ACC112 (cell line): ENCODE results near the gene ZSCAN10.

Source experiments
- H2AFZ ChIP-seq: fragments of 200-600 bp; sonication (generic); one replicate; pipeline ENCODE4 v1.6.0; 2017; ENCODE audit warnings: antibody characterized with exemption, low read length; ENCODE audit not compliant: unreplicated experiment
- H3K27ac ChIP-seq: fragments of 200-600 bp; sonication (generic); 2 replicates; pipeline ENCODE4 v1.5.1; 2014; ENCODE audit warnings: low read depth, mild to moderate bottlenecking, antibody characterized with exemption, low read length, moderate library complexity
- H3K27me3 ChIP-seq: fragments of 200-600 bp; sonication (generic); 2 replicates; pipeline ENCODE4 v1.6.1; 2014; ENCODE audit warnings: mild to moderate bottlenecking, antibody characterized with exemption, low read length, moderate library complexity, mixed read lengths; ENCODE audit not compliant: insufficient read depth
- H3K36me3 ChIP-seq: fragments of 200-600 bp; sonication (generic); 2 replicates; pipeline ENCODE4 v1.6.1; 2016; ENCODE audit warnings: mild to moderate bottlenecking, antibody characterized with exemption, low read length, moderate library complexity, mixed read lengths; ENCODE audit not compliant: insufficient read depth
- H3K4me1 ChIP-seq: fragments of 200-600 bp; sonication (generic); one replicate; pipeline ENCODE4 v1.6.1; 2016; ENCODE audit warnings: low read length, mixed read lengths; ENCODE audit not compliant: insufficient read depth, unreplicated experiment, control insufficient read depth
- H3K4me3 ChIP-seq: fragments of 200-600 bp; sonication (generic); 2 replicates; pipeline ENCODE4 v1.5.1; 2014; ENCODE audit warnings: mild to moderate bottlenecking, low read depth, low read length
- H3K79me2 ChIP-seq: fragments of 200-600 bp; sonication (generic); one replicate; pipeline ENCODE4 v1.6.0; 2016; ENCODE audit warnings: low read length; ENCODE audit not compliant: control insufficient read depth, unreplicated experiment, insufficient read depth

Gene ZSCAN10

DNA sequence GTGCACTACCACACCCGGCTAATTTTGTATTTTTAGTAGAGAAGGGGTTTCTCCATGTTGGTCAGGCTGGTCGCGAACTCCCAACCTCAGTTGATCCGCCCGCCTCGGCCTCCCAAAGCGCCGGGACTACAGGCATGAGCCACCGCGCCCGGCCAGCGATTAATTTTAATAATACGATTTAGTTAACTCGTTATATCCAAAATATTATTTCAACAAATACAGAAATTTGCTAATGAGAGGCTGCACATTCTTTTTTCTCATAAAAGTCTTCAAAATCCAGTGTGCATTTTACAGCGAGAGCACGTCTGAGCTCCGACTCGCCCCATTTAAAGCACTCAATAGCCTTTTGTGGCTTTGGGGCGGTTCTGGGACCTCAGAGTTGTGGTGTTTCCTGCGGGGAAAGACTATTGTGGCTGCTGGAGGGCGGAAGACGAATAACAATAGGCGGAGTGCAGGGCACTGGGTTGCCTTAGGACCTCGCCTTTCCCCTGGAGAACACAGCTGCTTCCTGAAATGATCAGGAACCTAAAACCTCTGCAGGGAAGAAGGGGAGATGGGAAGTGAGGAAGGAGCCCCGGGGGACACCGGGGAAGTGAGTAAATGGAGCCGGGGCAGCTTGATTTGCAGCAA, 2.9 kb upstream of the ZSCAN10 start:
- peak overlapping the region; percentile 13 for H2AFZ ChIP-seq
- peaks cover 3% of the 10 kb centered on the region; the same call in 1 of the 2 replicates for H3K27me3 ChIP-seq
- no peaks in the 10 kb centered on the region for H3K36me3 ChIP-seq
- H3K4me1 ChIP-seq, result peaks cover 6% of the 10 kb centered on the region
- no peak overlapping the region for H3K4me3 ChIP-seq
- no peaks in the 10 kb centered on the region for H3K79me2 ChIP-seq
- H3K27ac ChIP-seq, result no peak overlapping the region

DNA sequence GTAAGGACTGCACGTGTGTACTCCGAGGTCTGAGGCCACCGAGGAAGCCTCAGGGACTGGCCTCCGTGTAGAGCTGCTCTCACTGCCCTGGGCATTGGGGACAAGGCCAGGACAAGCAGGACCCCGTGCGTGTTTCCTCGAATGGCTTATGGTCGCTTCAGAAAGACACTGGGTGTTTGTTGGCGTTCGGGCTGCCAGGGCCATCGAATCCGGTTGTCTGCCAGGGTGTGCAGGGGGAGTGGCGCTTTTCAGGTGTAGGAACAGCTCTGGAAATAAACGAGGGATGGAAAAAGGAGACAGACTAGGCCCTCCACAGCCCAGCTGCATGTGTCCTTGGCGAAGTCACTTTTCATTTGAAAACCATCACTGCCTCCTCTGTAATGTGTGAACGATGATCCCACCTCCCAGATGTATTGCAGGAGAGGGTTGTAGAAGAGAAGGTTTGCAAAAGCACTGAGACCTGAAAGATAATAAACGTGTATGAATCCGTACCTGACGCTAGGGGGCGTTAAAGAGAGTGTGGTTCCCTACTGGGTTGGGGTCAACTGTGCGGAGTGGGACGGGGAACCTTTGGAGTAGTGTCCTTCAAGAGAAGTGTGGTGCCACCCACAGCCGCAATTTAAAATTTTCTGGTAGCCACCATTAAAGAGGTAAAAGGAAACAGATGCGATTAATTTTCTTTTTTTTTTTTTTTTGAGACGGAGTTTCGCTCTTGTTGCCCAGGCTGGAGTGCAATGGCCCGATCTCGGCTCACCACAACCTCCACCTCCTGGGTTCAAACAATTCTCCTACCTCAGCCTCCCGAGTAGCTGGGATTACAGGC, 2.1 kb upstream of the ZSCAN10 start:
- H3K27ac ChIP-seq, result no peak overlapping the region
- H2AFZ ChIP-seq, result no peak overlapping the region
- H3K4me3 ChIP-seq, result no peak overlapping the region
- peaks cover 6% of the 10 kb centered on the region for H3K4me1 ChIP-seq
- H3K27me3 ChIP-seq, result peaks cover 3% of the 10 kb centered on the region; the same call in 1 of the 2 replicates
- no peaks in the 10 kb centered on the region for H3K36me3 ChIP-seq
- H3K79me2 ChIP-seq, result no peaks in the 10 kb centered on the region

DNA sequence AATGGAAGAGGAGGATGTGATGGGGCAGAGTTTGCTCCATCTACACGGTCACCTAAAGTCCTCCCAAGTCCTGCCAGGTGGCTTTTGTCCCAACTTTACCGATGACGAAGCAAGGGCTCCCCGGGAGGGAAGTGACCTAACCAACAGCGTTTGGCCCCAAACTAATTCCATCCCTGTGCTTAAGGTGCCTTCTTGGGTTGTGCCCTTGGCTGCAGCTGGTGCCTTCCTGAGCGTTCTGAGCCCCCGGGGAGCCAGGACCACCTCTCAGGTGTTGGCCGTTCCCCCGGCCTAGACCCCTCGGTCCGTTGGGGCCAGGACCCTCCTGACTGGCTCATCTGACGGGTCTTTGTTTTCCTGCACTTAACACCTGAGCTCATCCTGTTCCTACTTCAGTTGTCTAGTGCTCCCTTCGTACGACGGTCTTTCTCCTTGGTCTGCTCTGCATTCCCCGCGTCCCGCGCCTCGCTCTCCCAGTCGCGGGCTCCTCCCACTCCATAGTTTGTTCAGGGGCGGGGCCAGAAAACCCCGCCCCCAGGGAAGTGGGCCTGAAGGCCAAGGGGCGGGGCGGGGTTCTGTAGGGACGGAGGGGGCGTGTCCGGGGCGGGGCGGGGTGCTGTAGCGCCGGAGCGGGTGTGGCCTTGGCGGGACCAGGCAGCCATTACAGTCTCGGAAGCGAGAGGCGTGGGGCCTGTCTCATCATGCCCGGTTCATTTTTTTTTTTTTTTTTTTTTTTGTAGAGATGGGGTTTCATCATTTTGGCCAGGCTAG, 822 bp upstream of the ZSCAN10 start:
- Histone ChIP-seq H3K36me3 (no peaks in the 10 kb centered on the region), H2AFZ (peak overlapping the region; percentile 75), H3K27me3 (peaks cover 3% of the 10 kb centered on the region; the same call in 1 of the 2 replicates), H3K4me1 (peaks cover 6% of the 10 kb centered on the region), H3K4me3 (peak overlapping the region; percentile 66), H3K79me2 (no peaks in the 10 kb centered on the region), H3K27ac (no peak overlapping the region)

DNA sequence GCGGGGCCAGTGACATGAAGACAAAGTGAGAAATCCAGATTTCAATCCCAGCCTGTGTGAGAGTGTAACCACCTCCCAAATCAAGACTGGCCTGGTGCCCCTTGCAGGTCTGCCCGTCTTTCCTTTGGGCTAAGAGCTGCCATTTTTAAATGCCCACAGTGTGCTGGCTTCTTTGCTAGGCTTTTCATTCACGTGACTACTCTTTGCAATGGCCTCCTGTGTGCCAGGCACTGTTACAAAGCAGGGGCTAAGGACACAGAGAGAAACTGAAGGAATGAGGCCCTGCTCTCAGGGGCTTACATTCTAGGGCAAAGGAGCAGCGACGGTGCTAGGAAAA, 269 bp upstream of the ZSCAN10 start:
- Histone ChIP-seq H2AFZ (no peak overlapping the region), H3K36me3 (no peaks in the 10 kb centered on the region), H3K79me2 (no peaks in the 10 kb centered on the region), H3K4me3 (no peak overlapping the region; the same call in 1 of the 2 replicates), H3K27ac (no peak overlapping the region), H3K4me1 (peaks cover 6% of the 10 kb centered on the region), H3K27me3 (peaks cover 3% of the 10 kb centered on the region; the same call in 1 of the 2 replicates)

DNA sequence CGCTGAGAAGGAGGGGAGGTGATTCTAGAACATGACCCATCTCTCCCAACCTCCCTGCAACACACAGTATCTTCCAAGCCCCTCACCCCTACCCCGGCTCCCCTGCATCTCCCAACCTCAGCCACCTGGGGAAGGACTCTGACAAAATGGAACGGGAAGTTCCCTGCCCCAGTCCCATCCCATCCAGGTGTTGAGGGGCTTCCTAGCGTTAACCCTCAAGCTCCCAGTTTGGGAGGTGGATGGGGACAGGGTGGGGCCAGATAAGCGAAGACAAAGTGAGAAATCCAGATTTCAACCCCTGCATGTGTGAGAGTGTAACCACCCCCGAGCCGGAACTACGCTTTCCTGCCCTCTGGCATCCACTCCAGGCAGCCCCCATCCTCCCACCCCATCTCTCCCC, 1.8 kb downstream of the ZSCAN10 start:
- no peak overlapping the region for H3K4me3 ChIP-seq
- peaks cover 6% of the 10 kb centered on the region for H3K4me1 ChIP-seq
- no peak overlapping the region for H3K27ac ChIP-seq
- H3K36me3 ChIP-seq, result no peaks in the 10 kb centered on the region
- H3K79me2 ChIP-seq, result no peaks in the 10 kb centered on the region
- H2AFZ ChIP-seq, result no peak overlapping the region
- H3K27me3 ChIP-seq, result peaks cover 9% of the 10 kb centered on the region

DNA sequence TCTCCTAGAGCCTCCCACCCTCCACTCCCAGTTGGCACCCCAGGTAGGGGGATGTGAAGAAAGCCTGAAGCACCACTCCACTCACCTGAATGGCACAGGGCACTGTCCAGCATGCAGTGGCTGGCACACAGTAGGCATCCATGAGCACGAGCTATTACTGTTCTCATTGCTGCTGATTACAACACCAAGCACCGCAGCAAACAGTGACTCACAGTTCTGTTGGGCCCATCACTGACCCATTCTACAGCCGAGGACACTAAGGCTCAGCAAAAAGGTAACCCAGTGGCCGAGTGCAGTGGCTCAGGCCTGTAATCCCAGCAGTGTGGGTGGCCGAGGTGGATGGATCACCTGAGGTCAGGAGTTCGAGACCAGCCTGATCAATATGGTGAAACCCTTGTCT, 2.7 kb downstream of the ZSCAN10 start:
- H3K4me3 ChIP-seq, result no peak overlapping the region
- H3K27me3 ChIP-seq, result peaks cover 13% of the 10 kb centered on the region
- no peak overlapping the region for H2AFZ ChIP-seq
- no peaks in the 10 kb centered on the region for H3K79me2 ChIP-seq
- no peak overlapping the region for H3K27ac ChIP-seq
- no peaks in the 10 kb centered on the region for H3K36me3 ChIP-seq
- H3K4me1 ChIP-seq, result peaks cover 6% of the 10 kb centered on the region

DNA sequence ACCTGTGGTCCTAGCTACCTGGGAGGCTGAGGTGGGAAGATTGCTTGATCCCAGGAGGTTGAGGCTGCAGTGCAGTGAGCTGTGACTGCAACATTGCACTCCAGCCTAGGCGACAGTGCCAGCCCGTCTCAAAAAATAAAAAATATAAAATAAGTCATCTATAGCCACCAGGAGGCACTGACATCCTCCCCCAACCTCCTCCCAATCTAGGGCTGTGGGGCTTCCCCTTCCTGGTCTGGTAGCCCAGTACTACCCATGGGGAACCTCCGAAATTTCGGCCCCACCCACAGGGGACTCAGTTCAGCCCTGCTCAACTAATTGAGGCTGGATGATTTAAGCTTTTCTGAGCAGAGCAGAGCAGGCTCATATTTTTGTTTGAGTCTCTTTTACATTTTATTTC, 3.2 kb downstream of the ZSCAN10 start:
- H3K4me3 ChIP-seq, result no peak overlapping the region
- peaks cover 13% of the 10 kb centered on the region for H3K27me3 ChIP-seq
- H3K36me3 ChIP-seq, result no peaks in the 10 kb centered on the region
- H3K79me2 ChIP-seq, result no peaks in the 10 kb centered on the region
- H3K27ac ChIP-seq, result no peak overlapping the region
- H3K4me1 ChIP-seq, result peaks cover 6% of the 10 kb centered on the region
- H2AFZ ChIP-seq, result no peak overlapping the region

DNA sequence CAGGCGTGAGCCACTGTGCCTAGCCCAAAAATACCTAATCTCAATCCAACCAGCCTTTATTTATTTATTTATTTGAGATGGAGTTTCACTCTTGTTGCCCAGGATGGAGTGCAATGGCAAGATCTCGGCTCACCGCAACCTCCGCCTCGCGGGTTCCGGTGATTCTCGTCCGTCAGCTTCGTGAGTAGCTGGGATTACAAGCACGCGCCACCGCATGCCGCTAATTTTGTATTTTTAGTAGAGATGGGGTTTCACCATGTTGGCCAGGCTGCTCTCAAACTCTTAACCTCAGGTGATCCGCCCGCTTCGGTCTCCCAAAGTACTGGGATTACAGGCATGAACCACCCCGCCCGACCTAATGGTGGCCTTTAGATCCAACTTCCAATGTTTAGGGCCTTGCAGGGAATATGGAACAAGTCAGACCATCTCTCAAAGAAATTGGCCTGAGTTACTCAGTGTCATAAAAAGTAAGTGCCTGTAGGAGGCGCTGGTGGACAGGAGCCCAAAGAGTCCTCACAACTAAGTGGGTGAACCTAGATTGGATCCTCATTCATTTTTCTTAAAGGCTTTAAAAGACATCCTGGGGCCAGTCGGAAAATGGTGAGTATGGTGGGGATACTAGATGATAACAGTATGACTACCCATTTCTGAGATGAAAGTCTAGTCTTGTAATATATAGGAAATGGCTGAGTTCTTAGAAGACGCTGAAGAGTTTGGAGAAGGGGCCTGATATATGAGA, 4.6 kb downstream of the ZSCAN10 start:
- H3K36me3 ChIP-seq, result no peaks in the 10 kb centered on the region
- no peak overlapping the region for H3K4me3 ChIP-seq
- H3K27ac ChIP-seq, result no peak overlapping the region
- no peaks in the 10 kb centered on the region for H3K4me1 ChIP-seq
- H3K27me3 ChIP-seq, result peaks cover 13% of the 10 kb centered on the region
- H2AFZ ChIP-seq, result no peak overlapping the region
- H3K79me2 ChIP-seq, result no peaks in the 10 kb centered on the region

DNA sequence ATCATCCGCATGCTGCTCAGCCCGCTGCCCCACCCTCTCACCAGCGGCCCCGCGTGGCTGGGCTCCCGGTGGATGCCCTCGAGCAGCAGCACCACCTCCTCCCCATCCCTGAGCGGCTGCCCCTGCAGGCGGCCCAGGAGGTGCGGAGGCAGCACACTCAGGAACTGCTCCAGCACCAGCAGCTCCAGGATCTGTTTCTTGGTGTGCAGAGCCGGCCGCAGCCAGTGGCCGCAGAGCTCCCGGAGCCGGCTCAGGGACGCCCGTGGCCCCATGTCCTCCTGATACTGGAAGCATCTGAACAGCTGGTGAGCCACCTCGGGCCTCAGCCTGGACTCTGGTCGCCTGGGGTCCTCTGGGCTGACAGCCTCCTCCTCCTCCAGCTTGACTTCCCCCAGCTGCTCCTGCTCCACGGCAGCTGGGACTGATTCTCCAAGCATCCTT, 6.6 kb downstream of the ZSCAN10 start:
- Histone ChIP-seq H3K36me3 (no peaks in the 10 kb centered on the region), H3K27ac (no peak overlapping the region), H2AFZ (no peak overlapping the region), H3K4me3 (no peak overlapping the region), H3K79me2 (no peaks in the 10 kb centered on the region), H3K27me3 (peaks cover 10% of the 10 kb centered on the region), H3K4me1 (no peaks in the 10 kb centered on the region)

DNA sequence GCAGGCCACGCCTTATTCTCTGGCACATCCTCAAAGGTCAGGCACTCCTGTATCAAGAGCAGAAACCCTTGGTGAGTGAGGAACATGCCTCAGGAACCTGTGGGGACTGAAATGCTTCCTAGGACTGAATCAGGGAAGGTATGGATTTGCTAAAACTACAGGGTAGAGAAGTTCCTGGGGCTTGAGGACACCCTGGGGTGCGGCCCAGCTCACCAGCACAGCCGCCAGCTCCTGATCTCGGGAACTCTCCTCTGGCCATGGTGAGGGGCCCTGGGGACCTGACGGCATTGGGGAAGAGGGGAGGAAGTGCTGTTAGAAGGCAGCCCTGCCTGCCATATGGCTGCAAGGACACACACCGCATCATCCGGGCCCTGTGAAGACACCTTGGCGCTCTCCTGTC, 7.5 kb downstream of the ZSCAN10 start:
- Histone ChIP-seq H3K4me3 (no peak overlapping the region), H3K27me3 (peaks cover 10% of the 10 kb centered on the region), H3K27ac (no peak overlapping the region), H3K4me1 (no peaks in the 10 kb centered on the region), H2AFZ (no peak overlapping the region), H3K36me3 (no peaks in the 10 kb centered on the region), H3K79me2 (no peaks in the 10 kb centered on the region)
